ENCODE data around the gene SEMA4D. TPM values are rescaled to one million over a fixed set of nuclear protein-coding genes. Genes with fewer than 3 reads are reported as not detected.

Gene SEMA4D
- total RNA-seq, 1 experiment from 2014 or later = 4.8 TPM

DNA sequence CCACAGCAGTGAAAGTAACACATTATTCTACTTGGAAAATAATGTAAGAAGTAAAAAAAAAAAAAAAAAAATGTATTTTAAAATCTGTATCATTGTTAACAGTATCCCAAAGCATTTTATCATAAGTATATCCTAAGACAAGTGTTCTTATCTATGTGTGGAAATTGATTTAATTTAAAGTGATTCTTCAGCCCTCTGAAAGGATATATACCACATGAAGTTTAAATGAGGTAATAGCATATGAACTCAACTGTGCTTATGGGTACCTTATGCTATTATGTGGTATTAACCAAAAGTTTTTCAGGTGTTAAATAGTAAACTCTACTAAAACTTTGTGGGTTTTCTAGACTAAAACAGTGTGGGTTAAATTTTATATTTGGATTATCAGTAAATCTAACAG is 182.4 kb downstream of the SEMA4D start:
- DNase-seq (ENCODE audit: low spot score) = no peak

- no peak for DNase-seq (ENCODE audit: low spot score)
Measured at GRCh38 chr9:89314955-89315354, 183.0 kb downstream of the SEMA4D start.

DNA sequence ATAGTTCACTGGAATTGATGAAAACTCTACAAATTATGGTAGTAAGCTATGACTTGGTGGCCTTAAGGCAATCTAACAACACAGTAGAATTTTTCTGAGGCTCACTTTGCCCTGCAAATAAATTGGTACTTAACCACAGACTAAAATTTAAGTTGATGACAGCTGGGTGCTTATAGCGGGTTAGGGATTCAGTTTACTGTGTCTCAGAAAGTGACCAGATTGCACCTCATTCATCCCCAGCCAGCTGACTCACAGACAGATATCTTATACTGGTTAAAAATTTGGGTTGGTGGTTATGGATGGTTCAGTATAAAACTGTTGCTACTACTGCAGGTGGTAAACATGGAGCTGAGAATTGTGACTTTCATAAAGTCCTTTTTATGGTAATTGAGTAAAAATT is 184.1 kb downstream of the SEMA4D start:
- DNase-seq (ENCODE audit: low spot score) = no peak

- no peak for DNase-seq (ENCODE audit: low spot score)
Measured at GRCh38 chr9:89312222-89312571, 185.7 kb downstream of the SEMA4D start.

- DNase-seq (ENCODE audit: low spot score) = no peak
Measured at GRCh38 chr9:89311346-89312221, 186.3 kb downstream of the SEMA4D start.

Other genes starting within 250 kb of the SEMA4D start
- gene CKS2, start 186.9 kb downstream of the SEMA4D start, total RNA-seq (2014; rRNA removed; shearing (Covaris generic)) = 581 and 614 TPM in 2 replicates
- 14.1 and 18.7 TPM in 2 replicates for gene SECISBP2, start 179.6 kb downstream of the SEMA4D start, total RNA-seq (2014; rRNA removed; shearing (Covaris generic))
- gene GADD45G, start 106.9 kb upstream of the SEMA4D start, total RNA-seq (2014; rRNA removed; shearing (Covaris generic)) = 0.52 and 1.3 TPM in 2 replicates

Measured in H4 (cell line).